Lower leg skin (tissue), 4 donors: ENCODE data around the gene SRSF4. TPM values are rescaled to one million over a fixed set of nuclear protein-coding genes. Genes with fewer than 3 reads are reported as not detected.

Experiments
- DNase-seq, 2 donors: peaks; one replicate each; pipeline ENCODE4 v3.0.0-alpha.2; 2019; ENCODE audit warnings: low spot score in 2 of 2
- H3K4me3 ChIP-seq: fragments of 200-600 bp; sonication (generic); 2 replicates; pipeline ENCODE4 v1.5.1; 2017; ENCODE audit warnings: mild to moderate bottlenecking, low read depth; ENCODE audit not compliant: poor library complexity, severe bottlenecking
- POLR2A ChIP-seq, 2 donors: fragments of 450-650 bp; IDR thresholded peaks; one replicate each; pipeline ENCODE4 v1.6.1; 2016 to 2017; ENCODE audit warnings: antibody characterized with exemption in 2 of 2, mild to moderate bottlenecking in 1 of 2, moderate library complexity in 1 of 2
- WGBS, 2 donors: methylation state at CpG; one replicate each; pipeline ENCODE4 v1.1.5; 2018; 5-methylcytosine and 5-hydroxymethylcytosine counted together
- intact Hi-C: fragments of 100-400 bp; cut with DNase I; formaldehyde crosslinking; loops from one replicate; pipeline ENCODE4 v1.15.0; 2023; ENCODE audit warnings: low total_unique reads
- total RNA-seq, 4 donors: library from RNA; depleted of rRNA; stranded (reverse); fragments of >200 nt; gene quantifications; one replicate each; pipeline ENCODE4 v1.1.0, GENCODE V29; 2016
- TF ChIP-seq, protein P1 (sequence below), 3 donors: fragments of 450-650 bp; IDR thresholded peaks; one replicate each; pipeline ENCODE4 v1.5.1; 2016; ENCODE audit warnings: antibody characterized with exemption in 3 of 3, mild to moderate bottlenecking in 3 of 3, moderate library complexity in 2 of 3

SRSF4 gene
- total RNA-seq, 4 donors from 2014 or later: 47.3 to 89.4 (median 58.5) TPM

DNA sequence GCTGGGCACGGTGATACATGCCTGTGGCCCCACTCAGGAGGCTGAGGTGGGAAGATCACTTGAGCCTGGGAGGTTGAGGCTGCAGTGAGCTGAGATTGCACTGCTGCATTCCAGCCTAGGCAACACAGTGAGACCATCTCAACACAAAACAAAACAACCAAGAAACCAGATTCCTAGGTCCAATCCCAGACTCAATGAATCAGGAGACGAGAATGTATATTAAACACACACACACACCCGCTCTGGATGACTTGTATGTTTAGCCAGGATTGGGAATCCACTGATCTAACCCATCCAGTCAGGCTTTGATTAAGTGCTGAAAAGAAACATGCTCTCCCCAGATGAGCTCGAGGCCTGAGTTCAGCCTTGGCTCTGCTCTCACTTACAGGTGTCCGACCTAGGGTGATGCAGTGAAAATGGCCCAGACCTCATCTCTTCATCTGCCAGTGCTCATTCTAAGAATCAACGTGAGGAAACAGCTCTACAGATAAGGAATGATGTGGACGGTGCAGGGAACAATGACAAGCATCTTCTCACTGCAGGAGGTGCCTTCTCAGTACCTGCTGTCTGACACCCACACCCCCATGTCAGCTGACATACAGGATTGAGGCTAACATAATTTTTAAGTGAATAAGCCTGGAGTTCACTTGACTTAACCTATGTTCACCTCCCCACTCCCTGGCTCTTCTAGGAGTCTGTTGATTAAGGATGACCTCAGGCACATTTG lies 15.3 kb upstream of the SRSF4 start:
- no peak for DNase-seq
- intact Hi-C loops: no loop called here
- no peak overlapping the region for H3K4me3 ChIP-seq
- TF ChIP-seq, protein P1, sequence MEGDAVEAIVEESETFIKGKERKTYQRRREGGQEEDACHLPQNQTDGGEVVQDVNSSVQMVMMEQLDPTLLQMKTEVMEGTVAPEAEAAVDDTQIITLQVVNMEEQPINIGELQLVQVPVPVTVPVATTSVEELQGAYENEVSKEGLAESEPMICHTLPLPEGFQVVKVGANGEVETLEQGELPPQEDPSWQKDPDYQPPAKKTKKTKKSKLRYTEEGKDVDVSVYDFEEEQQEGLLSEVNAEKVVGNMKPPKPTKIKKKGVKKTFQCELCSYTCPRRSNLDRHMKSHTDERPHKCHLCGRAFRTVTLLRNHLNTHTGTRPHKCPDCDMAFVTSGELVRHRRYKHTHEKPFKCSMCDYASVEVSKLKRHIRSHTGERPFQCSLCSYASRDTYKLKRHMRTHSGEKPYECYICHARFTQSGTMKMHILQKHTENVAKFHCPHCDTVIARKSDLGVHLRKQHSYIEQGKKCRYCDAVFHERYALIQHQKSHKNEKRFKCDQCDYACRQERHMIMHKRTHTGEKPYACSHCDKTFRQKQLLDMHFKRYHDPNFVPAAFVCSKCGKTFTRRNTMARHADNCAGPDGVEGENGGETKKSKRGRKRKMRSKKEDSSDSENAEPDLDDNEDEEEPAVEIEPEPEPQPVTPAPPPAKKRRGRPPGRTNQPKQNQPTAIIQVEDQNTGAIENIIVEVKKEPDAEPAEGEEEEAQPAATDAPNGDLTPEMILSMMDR (IDR thresholded peaks at IDR 0.05): no peak
- no peak for TF ChIP-seq POLR2A (IDR thresholded peaks at IDR 0.05)
- WGBS, 2 donors: 70 to 77% methylated on average over 7 of the region's 7 CpGs

DNA sequence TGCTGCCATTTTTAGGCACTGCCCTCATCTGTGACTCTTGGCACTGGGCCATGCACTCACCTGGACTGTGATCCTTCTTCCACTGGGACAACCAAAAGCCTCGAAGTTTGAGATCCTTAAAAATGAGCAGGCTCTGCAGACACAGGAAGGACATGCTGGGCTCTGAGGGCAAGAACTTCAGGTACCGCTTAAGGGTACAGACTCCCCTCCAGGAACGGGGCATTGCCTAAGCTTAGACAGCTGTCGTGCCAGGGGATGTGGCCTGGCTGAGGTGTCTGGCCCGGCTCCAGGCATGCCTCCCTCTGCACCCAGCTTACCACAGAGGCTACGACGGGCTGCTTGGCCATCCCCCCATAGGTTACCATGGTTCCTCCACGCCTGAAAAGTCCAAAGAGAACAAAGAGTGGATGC lies 14.2 kb upstream of the SRSF4 start:
- no peak overlapping the region for H3K4me3 ChIP-seq
- intact Hi-C loops: no loop called here
- no peak for TF ChIP-seq POLR2A (IDR thresholded peaks at IDR 0.05)
- TF ChIP-seq, protein P1 (IDR thresholded peaks at IDR 0.05): no peak
- 55 to 87% methylated on average over 8 of the region's 8 CpGs for WGBS, 2 donors
- DNase-seq: no peak

DNA sequence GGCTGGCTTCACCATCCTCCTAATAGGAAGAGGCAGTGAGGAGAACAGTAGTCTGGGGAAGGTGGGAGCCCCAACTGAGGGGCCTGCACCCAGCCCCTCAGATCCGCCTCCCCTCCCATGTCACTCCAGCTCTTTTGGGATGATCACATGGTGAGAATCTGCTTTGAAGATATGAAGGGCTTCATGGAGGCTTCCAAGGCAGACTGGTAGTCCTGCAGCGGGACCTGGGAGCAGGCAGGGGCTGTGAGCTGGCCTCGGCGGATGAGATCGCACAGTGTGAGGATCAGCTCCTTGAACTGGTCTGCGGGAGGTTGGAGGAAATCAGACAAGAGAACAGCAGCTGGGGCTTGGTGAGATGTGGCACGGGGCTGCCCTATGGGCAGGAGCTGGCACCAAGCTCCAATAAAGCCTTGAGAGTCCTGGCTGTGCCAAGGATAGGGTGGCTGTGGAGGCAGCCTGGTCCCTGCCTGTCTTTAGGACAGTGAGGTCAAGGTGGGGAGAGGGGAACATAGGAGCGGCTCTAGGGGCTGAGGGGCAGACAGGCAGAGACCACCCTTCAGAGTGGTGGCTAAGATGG lies 12.3 kb upstream of the SRSF4 start:
- DNase-seq: no peak
- no peak overlapping the region for H3K4me3 ChIP-seq
- 96 to 97% methylated on average over 8 of the region's 8 CpGs for WGBS, 2 donors
- TF ChIP-seq, protein P1 (IDR thresholded peaks at IDR 0.05): no peak
- no peak for TF ChIP-seq POLR2A (IDR thresholded peaks at IDR 0.05)
- intact Hi-C loops: no loop called here

DNA sequence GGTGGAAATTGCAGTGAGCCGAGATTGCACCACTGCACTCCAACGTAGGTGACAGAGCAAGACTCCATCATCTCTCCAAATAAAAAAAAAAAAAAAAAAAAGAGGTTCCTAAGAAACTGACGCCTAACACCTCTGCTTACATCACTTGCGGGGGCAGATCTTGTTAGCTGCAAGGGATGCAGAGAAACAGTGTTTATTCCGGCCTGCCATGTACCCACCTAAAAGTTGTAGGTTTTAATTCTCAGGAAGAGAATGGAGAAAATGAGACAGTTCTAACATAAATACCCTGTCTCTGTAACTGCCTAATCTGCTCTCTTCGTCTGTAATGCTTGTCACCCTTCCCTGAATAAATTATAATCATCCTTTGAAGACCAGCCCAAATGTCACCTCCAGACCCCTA lies 9.0 kb upstream of the SRSF4 start:
- H3K4me3 ChIP-seq: no peak overlapping the region
- no peak for TF ChIP-seq POLR2A (IDR thresholded peaks at IDR 0.05)
- TF ChIP-seq, protein P1 (IDR thresholded peaks at IDR 0.05): no peak
- WGBS, 2 donors: 94% methylated on average over 6 of the region's 6 CpGs
- intact Hi-C loops: no loop called here
- no peak for DNase-seq

DNA sequence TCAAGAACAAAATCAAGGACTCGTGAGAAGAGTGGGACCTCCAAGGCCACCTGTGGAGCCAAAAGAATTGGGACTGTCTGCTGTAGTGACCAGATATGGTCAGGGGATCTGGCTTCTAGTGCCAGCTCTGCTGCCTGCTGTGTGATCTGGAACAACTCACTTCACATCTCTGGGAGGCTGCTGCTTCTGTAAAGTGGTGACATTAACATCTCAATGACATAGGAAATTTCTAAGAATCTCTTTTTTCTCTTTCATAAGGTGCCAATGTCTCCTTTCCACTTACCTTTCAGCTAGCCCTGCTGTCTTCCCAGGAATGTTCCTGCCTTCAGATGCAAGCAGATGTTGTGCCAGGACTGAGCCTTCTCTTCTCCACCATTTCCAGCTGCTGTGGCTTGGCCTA lies 5.0 kb upstream of the SRSF4 start:
- DNase-seq: peak in 1 of 2 donors; percentile 43
- no peak overlapping the region for H3K4me3 ChIP-seq
- TF ChIP-seq, protein P1 (IDR thresholded peaks at IDR 0.05): no peak
- no peak for TF ChIP-seq POLR2A (IDR thresholded peaks at IDR 0.05)
- WGBS, 2 donors: 90 to 92% methylated on average over 1 of the region's 1 CpG
- intact Hi-C loops: no loop called here
